ENCODE data around the gene CYRIA.

The CYRIA gene

DNA sequence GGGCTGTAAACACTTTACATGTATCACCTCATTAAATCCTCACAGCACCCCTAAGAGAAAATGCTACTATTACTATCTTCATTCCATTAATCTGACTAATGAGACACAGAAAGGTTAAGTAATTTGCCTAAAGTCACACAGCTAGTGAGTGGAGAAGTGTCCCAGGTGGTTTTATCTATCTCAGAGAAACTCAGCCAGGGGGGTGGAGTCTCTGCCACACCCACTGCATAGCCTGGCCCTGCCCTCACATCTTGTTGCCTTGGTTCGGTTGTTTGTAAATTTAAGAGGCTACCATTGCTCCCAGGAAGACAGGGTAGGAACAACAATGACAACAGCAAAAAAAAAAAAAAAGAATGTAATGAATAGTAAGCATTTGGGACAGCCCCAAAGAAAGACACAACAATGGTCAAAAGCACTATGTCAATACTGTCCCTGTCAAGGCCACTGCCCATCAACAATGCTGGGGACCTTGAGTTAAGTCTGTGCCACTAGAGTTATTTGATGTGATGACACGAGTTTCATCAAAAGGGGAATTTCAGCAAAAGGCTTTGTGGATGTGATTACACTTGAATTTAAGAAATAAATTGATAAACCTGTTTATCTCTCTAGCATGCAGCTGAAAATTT lies 17.5 kb downstream of the CYRIA start:
- no peaks in the 10 kb centered on the region for H3K9me3 ChIP-seq (ENCODE audit: insufficient read depth, low read depth, low read length)
- H3K79me2 ChIP-seq (ENCODE audit: insufficient read depth, low read length): no peaks in the 10 kb centered on the region
- no peak overlapping the region for H2AFZ ChIP-seq (ENCODE audit: low read length)
- no peaks in the 10 kb centered on the region for H3K9me2 ChIP-seq (replicated peaks; ENCODE audit: low read depth, low read length)
- no peak for TF ChIP-seq EZH2phosphoT487 (IDR thresholded peaks at IDR 0.05; ENCODE audit: borderline replicate concordance)
- TF ChIP-seq, protein P1, sequence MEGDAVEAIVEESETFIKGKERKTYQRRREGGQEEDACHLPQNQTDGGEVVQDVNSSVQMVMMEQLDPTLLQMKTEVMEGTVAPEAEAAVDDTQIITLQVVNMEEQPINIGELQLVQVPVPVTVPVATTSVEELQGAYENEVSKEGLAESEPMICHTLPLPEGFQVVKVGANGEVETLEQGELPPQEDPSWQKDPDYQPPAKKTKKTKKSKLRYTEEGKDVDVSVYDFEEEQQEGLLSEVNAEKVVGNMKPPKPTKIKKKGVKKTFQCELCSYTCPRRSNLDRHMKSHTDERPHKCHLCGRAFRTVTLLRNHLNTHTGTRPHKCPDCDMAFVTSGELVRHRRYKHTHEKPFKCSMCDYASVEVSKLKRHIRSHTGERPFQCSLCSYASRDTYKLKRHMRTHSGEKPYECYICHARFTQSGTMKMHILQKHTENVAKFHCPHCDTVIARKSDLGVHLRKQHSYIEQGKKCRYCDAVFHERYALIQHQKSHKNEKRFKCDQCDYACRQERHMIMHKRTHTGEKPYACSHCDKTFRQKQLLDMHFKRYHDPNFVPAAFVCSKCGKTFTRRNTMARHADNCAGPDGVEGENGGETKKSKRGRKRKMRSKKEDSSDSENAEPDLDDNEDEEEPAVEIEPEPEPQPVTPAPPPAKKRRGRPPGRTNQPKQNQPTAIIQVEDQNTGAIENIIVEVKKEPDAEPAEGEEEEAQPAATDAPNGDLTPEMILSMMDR (conservative IDR thresholded peaks at IDR 0.05; ENCODE audit: low read length): no peak
- H3K4me3 ChIP-seq (ENCODE audit: low read length, poor library complexity, severe bottlenecking): no peak overlapping the region
- H3K36me3 ChIP-seq (ENCODE audit: insufficient read depth, low read length): no peaks in the 10 kb centered on the region
- no peaks in the 10 kb centered on the region for H4K20me1 ChIP-seq (ENCODE audit: insufficient read depth, low read length, poor library complexity, severe bottlenecking)
- no peak overlapping the region for H3K4me2 ChIP-seq (ENCODE audit: low read depth, low read length, poor library complexity, severe bottlenecking)
- H3K27me3 ChIP-seq (ENCODE audit: insufficient read depth, low read length, poor library complexity, severe bottlenecking): no peaks in the 10 kb centered on the region
- no peaks in the 10 kb centered on the region for H3F3A ChIP-seq (ENCODE audit: low read depth)
- H3K4me1 ChIP-seq (ENCODE audit: insufficient read depth, low read length, poor library complexity, severe bottlenecking): peaks cover 10% of the 10 kb centered on the region
- no peak overlapping the region for H3K9ac ChIP-seq (ENCODE audit: low read depth, low read length, poor library complexity, severe bottlenecking)

DNA sequence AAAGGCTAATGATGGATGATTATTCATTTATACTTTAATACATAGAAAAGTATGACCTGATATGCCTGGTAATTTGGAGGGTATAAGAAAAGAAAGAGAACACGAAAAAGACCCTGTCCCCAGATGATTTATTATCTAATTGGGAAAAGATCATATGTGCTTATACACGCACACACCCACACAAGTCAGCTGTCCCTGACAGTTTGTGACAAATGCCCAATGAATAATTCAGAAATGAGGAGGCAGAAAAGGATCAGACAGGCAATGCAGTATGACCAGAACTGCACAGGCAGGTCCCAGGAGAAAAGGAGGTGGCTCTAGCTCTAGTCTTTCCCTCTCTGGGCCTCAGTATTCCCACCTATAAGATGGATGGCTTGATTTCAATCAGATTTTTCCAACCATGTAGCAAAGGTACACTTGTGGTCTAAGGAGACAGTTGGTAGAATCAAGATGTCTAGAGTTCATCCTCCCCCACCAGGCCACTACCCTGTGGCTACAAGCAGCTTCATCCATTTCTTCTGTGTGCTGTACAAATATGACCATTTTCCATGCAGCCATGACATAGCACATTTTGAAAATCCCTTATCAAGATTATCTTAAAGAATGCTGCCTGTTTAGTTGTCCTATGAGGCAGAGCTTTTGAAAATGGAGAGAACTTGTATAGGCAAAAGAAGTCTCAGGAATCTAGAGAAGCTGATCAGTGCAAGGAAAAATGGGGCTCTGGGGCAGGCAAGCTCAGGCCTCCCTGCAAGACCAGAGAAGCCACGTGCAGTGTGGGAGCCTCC lies 19.7 kb downstream of the CYRIA start:
- H3K36me3 ChIP-seq (ENCODE audit: insufficient read depth, low read length): no peaks in the 10 kb centered on the region
- no peaks in the 10 kb centered on the region for H4K20me1 ChIP-seq (ENCODE audit: insufficient read depth, low read length, poor library complexity, severe bottlenecking)
- no peaks in the 10 kb centered on the region for H3K9me3 ChIP-seq (ENCODE audit: insufficient read depth, low read depth, low read length)
- H3K9me2 ChIP-seq (replicated peaks; ENCODE audit: low read depth, low read length): no peaks in the 10 kb centered on the region
- no peak overlapping the region for H2AFZ ChIP-seq (ENCODE audit: low read length)
- H3K79me2 ChIP-seq (ENCODE audit: insufficient read depth, low read length): no peaks in the 10 kb centered on the region
- H3F3A ChIP-seq (ENCODE audit: low read depth): no peaks in the 10 kb centered on the region
- H3K27me3 ChIP-seq (ENCODE audit: insufficient read depth, low read length, poor library complexity, severe bottlenecking): no peaks in the 10 kb centered on the region
- H3K4me2 ChIP-seq (ENCODE audit: low read depth, low read length, poor library complexity, severe bottlenecking): no peak overlapping the region
- H3K4me3 ChIP-seq (ENCODE audit: low read length, poor library complexity, severe bottlenecking): no peak overlapping the region
- TF ChIP-seq, protein P1 (conservative IDR thresholded peaks at IDR 0.05; ENCODE audit: low read length): no peak
- no peak for TF ChIP-seq EZH2phosphoT487 (IDR thresholded peaks at IDR 0.05; ENCODE audit: borderline replicate concordance)
- peaks cover 5% of the 10 kb centered on the region for H3K4me1 ChIP-seq (ENCODE audit: insufficient read depth, low read length, poor library complexity, severe bottlenecking)
- no peak overlapping the region for H3K9ac ChIP-seq (ENCODE audit: low read depth, low read length, poor library complexity, severe bottlenecking)

DNA sequence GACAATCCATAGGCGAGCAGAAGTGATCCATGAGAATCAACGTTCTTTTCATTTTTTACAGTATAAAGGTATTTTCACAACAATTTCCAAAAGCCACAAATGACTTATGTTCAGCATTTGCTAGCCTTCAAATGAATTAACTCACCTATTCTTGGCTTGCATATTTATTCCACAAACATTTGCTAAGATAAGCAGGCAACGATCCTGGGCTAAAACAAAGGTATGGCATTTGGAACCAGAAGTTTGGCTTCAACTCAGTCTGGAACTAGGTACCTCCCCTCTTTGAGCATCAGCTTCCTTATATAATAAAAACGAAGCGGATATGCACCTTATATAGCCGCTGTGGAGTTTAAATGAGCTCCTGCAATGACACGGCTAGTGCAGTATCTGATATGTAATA lies 20.5 kb downstream of the CYRIA start:
- H3K4me2 ChIP-seq (ENCODE audit: low read depth, low read length, poor library complexity, severe bottlenecking): no peak overlapping the region
- H3K27me3 ChIP-seq (ENCODE audit: insufficient read depth, low read length, poor library complexity, severe bottlenecking): no peaks in the 10 kb centered on the region
- no peaks in the 10 kb centered on the region for H3K79me2 ChIP-seq (ENCODE audit: insufficient read depth, low read length)
- H3K36me3 ChIP-seq (ENCODE audit: insufficient read depth, low read length): no peaks in the 10 kb centered on the region
- no peak overlapping the region for H3K9ac ChIP-seq (ENCODE audit: low read depth, low read length, poor library complexity, severe bottlenecking)
- H3K4me3 ChIP-seq (ENCODE audit: low read length, poor library complexity, severe bottlenecking): no peak overlapping the region
- H3F3A ChIP-seq (ENCODE audit: low read depth): no peaks in the 10 kb centered on the region
- TF ChIP-seq, protein P1 (conservative IDR thresholded peaks at IDR 0.05; ENCODE audit: low read length): no peak
- TF ChIP-seq EZH2phosphoT487 (IDR thresholded peaks at IDR 0.05; ENCODE audit: borderline replicate concordance): no peak
- no peaks in the 10 kb centered on the region for H3K9me2 ChIP-seq (replicated peaks; ENCODE audit: low read depth, low read length)
- H4K20me1 ChIP-seq (ENCODE audit: insufficient read depth, low read length, poor library complexity, severe bottlenecking): no peaks in the 10 kb centered on the region
- H3K4me1 ChIP-seq (ENCODE audit: insufficient read depth, low read length, poor library complexity, severe bottlenecking): peaks cover 7% of the 10 kb centered on the region
- H3K9me3 ChIP-seq (ENCODE audit: insufficient read depth, low read depth, low read length): no peaks in the 10 kb centered on the region
- H2AFZ ChIP-seq (ENCODE audit: low read length): no peak overlapping the region

All from Loucy (cell line).